Measurements from ENCODE around the gene MC3R.

GRCh38 chr20:56271974-56272373 is 23.4 kb downstream of the MC3R start:
- TF ChIP-seq POLR2A (IDR thresholded peaks at IDR 0.05) (no peak), CTCF (IDR thresholded peaks at IDR 0.05) (no peak)

All from prostate gland (tissue), 2 donors.